GM12872 (cell line): ENCODE results near the gene TTN.
A peak's percentile ranks its signal among the peaks of the same experiment; 100 is the strongest.

Experiments used
- CTCF ChIP-seq: IDR thresholded peaks from 3 replicates; pipeline ENCODE4 v1.5.1; 2011; ENCODE audit warnings: low read depth, mild to moderate bottlenecking, low read length, moderate library complexity; ENCODE audit not compliant: insufficient read depth

The TTN gene

GRCh38 chr2:178770518-178770917 is 36.7 kb downstream of the TTN start:
- TF ChIP-seq CTCF: no peak

GRCh38 chr2:178767094-178768060 is 39.8 kb downstream of the TTN start:
- TF ChIP-seq CTCF: no peak

- TF ChIP-seq CTCF: no peak
Observed at GRCh38 chr2:178764097-178764496, 43.1 kb downstream of the TTN start.

GRCh38 chr2:178761759-178762371 is 45.4 kb downstream of the TTN start:
- peak; percentile 67 for TF ChIP-seq CTCF

GRCh38 chr2:178756843-178757242 is 50.4 kb downstream of the TTN start:
- TF ChIP-seq CTCF: no peak

GRCh38 chr2:178756343-178756742 is 50.9 kb downstream of the TTN start:
- TF ChIP-seq CTCF: no peak

- TF ChIP-seq CTCF: no peak
Observed at GRCh38 chr2:178747767-178748166, 59.5 kb downstream of the TTN start.
